Right lobe of liver (tissue), 4 donors: ENCODE data around the gene DVL1.

Experiments
- POLR2A ChIP-seq: fragments of 450-650 bp; IDR thresholded peaks from one replicate; pipeline ENCODE4 v1.6.1; 2017; ENCODE audit warnings: antibody characterized with exemption, mild to moderate bottlenecking
- TF ChIP-seq, protein P1 (sequence below), 4 donors: fragments of 200-600 bp in 3 of 4; fragments of 450-650 bp in 1 of 4; IDR thresholded peaks; one replicate each; pipeline versions ENCODE4 v1.5.1 to v1.8.0; 2016 to 2022; ENCODE audit warnings: antibody characterized with exemption in 4 of 4, mild to moderate bottlenecking in 2 of 4
- donor health status: DM: no; HTN: no; CAD: no.
- donor health status: DM: no; HTN: no; CAD: no.
- donor health status: DM: no; HTN: yes; CAD: no.

DNA sequence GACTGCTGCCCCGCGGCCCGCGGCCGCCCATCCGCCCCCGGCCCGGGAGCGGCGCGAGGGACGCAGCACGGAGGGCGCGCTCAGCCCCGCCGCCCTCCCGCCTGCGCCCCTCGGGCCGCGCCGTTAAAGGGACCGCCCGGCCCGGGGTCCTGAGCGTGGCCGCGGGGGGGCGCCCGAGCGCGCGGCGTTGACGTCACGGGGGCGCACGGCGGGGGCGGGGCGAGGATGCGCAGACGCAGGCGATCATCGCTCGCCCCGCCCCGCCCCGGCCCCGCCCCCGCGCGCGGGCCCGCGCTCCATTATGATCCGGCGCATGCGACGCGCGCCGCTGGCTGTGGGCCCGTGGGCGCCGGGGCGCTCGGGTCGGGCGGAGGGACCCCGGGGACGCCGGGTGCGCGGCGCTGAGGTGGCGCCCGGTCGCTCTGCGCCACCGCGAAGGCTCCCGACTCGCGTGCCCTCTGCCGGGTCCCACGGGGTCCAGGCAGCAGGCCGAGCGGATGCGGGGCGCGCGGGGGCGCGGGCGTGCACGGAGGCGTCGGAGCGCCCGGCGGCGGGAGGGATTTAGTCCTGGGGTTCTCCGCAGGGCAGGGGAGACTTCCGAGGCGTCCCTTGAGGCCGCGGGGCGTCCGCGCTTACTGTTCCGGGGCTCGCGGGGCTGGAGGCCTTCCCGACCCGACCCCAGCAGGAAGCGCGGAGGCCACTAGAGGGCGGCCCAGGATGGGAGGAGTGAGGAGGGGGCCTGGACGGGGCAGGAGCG, at the start of gene DVL1:
- TF ChIP-seq, protein P1, sequence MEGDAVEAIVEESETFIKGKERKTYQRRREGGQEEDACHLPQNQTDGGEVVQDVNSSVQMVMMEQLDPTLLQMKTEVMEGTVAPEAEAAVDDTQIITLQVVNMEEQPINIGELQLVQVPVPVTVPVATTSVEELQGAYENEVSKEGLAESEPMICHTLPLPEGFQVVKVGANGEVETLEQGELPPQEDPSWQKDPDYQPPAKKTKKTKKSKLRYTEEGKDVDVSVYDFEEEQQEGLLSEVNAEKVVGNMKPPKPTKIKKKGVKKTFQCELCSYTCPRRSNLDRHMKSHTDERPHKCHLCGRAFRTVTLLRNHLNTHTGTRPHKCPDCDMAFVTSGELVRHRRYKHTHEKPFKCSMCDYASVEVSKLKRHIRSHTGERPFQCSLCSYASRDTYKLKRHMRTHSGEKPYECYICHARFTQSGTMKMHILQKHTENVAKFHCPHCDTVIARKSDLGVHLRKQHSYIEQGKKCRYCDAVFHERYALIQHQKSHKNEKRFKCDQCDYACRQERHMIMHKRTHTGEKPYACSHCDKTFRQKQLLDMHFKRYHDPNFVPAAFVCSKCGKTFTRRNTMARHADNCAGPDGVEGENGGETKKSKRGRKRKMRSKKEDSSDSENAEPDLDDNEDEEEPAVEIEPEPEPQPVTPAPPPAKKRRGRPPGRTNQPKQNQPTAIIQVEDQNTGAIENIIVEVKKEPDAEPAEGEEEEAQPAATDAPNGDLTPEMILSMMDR (IDR thresholded peaks at IDR 0.05) = peak; percentile 28 to 40 (median 36)
- TF ChIP-seq POLR2A = peak; percentile 62
